SHP77 treated with DMSO at 0.1 percent for 48 hours (cell line): ENCODE measurements around the gene LRRC3C.
"Not testable (repeated sequence)": the region's sequence is repeated elsewhere in the genome, so short reads cannot be mapped to it uniquely, and the experiment has no call there.

Experiments used
- DNase-seq: peaks from one replicate; lab custom pipeline; 2025; lab: John Stamatoyannopoulos, UW

LRRC3C gene

DNA sequence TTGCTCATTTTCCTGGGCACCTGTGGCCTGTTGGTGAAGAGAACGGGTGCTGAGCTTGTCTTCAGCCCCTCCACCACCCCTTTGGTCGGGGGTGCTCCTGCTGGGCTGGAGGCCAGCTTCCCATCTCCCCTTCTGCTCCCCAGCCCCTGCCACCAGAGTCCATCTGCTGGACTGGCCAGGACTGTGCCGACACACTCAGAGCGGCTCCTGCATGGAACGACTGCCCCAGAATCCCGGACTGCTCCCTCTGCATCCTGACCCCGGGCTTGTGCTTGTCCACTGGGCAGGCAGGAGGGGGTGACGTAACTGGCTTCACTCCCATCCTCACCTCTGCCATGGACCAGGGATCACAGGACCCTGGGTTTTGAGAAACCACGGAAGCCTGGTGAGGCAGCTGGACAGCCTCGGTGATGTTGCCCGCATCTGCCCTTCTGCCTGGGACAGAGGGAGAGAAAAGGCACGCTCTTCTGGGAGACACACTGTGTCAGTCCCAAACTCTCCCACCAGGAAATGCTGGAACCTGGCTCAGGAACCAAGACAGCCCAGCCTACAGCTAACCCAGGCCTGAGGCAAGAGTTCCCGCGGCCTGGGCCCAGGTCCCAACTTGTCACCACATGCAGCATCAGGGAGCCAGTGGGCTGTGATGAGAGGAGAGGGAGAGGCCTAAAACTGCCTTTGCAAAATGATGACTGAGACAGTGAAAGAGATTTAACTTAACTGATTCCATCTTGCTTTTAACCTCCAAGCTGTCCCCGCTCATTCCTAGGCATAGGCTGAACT lies 19.2 kb downstream of the LRRC3C start:
- no peak for DNase-seq

DNA sequence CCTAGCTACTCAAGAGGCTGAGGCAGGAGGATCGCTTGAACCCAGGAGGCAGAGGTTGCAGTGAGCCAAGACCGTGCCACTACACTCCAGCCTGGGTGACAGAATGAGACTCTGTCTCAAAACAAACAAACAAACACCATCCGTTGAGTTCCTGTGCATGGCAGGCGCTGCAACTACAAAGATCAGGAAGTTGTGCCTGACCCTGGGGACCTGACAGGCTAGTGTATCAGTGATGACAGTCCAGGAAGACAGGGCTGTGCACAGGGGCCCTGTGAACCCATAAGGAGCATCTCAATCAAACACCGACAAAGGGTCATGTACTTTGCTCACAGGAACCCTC lies 20.9 kb downstream of the LRRC3C start:
- DNase-seq: not testable (repeated sequence)

DNA sequence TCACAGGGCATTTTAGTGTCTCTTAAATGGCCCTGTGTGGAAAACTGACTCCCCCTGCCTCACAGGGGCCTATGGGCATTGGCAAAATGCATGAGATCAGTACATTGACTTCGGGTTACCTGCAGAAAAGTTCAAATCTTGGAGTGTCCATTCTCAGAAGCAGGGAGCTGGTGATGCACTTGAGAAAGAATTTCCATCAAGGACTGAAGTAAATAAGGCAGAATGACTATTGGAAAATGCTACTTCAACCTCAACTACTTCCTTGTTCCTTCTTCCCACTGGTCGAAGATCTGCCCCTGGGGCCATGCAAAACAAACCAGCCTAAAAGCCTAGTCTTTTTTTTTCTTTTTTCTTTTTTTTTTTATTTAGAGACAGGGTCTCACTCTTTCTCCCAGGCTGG lies 21.5 kb downstream of the LRRC3C start:
- no peak for DNase-seq

DNA sequence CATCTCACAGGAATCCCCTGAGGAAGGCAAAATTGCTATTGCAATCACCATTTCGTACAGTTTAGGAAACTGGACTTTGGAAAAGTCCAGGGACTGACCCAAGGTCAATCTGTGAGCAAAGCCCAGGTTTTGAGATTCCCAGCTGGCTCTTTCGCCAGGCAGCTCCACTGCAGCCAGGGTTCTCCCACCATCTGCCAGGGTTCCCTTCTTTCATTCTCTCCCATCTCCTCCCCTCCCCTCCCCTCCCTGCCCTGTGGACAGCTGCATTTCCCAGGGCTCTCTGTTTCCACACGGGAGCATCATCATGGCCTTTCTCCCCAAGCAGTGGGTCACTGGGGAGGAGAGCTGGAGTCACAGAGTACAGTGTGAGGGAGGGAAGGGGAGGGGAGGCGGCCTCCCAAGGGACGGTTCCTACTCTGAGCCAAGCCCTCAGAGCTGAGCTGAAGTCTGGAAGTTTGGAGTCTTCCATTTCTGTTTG lies 23.4 kb downstream of the LRRC3C start:
- DNase-seq: no peak

DNA sequence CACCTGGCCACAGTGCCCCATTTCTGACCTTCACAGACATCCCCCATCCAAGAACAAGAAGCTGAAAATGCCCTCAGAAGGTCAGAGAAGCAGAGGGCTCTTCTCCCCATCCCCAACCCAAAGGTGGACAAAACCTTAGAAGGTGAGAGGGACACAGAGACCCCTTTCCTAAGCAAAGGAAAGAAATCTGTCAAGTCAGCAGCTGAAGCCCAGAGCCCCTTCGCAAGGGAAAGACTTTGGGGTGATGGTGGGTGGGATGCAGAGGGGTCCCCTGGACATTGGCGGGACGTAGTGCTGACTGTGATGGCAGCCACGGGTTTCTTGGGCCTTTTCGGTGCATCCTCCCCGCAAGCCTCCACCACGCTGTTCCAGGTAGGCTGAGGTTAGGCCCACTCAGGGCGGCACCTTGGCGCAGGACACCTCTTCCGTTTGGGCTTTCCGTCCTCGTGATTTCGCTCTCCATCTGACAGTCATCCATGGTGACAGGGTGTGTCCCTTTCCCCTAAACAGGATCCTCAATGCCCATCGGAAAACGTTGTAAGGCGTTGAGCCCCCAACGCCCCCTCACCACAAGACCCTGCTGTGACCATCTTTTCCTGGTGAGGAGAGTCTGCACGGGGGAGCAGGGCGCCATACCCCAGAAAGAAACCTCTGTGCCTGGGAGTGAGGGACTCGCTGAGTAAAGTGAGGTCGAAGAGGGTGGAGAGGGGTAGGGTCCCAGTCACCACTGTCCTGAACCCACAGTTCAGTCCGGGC lies 24.6 kb downstream of the LRRC3C start:
- no peak for DNase-seq

DNA sequence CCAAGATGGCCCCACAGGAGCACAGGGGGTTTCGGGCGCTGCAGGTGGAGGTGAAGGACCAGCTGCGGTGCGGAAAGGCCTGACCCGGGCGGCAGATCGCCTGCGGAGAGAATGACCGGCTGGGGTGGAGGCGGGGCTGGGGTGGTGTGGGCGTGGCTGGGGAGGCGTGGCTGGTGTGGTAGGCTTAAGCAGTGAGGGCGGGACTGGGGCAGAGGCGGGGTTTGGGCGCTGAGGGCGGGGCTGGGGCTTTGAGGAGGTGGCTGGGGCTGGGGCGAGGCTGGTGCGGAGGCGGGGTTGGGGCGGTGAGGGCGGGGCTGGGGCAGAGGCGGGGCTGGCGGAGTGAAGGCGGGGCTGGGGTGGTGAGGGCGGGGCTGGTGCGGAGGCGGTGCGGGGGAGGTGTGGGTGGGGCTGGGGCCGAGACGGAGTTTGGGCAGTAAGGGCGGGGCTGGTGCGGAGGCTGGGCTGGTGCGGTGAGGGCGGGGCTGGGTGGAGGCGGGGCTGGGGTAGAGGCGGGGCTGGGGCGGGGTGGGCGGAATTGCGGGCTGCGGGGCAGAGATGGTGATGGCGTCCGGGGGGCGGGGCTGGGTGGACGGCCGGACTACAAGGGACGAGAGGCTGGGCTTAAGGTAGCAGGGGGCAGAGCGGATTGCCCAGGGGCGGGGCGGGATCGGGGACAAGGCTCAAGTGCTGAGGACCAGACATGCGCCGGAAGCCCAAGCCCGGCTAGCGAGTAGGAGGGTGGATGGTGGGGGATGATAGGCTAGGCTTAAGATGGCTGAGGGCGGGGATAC lies 25.3 kb downstream of the LRRC3C start:
- peak; percentile 78 for DNase-seq

DNA sequence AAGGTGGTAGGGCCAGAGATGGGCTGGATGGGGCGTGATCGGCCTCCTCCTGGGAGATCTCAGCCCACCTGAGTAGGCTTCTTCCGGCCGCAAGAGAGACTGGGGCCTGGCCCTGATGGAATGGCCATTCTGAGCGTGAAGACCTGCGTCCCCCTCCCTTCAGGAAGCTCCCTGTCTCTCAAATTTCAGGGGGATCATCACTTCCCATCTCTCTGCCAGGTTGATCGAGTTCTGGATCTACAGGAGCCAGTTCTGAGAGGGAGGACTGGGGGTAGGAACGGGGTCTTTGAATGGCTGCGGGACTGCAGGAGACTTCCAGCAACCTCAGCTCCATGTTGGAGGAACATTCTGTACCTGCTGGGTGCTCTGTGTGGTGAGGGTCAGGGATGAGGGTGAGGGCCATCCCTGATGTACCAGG lies 25.9 kb downstream of the LRRC3C start:
- DNase-seq: no peak

DNA sequence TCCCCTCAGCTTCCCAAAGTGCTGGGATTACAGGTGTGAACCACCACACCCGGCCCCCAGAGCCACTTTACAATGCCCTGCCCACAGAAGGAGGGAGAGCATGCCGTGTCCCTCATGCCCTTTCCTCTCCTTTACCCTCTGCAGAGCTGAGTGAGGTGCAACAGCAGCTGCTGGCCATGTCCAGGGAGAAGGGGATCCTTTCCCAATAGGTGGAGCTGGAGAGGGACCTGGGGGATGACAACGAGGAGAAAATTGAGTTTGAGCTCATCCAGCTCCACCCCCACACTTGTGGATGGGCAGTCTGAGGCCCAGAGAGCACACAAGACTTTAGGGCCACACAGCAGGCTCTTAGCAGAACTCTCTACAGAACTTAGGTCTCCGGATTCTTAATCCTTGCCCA lies 27.3 kb downstream of the LRRC3C start:
- no peak for DNase-seq

DNA sequence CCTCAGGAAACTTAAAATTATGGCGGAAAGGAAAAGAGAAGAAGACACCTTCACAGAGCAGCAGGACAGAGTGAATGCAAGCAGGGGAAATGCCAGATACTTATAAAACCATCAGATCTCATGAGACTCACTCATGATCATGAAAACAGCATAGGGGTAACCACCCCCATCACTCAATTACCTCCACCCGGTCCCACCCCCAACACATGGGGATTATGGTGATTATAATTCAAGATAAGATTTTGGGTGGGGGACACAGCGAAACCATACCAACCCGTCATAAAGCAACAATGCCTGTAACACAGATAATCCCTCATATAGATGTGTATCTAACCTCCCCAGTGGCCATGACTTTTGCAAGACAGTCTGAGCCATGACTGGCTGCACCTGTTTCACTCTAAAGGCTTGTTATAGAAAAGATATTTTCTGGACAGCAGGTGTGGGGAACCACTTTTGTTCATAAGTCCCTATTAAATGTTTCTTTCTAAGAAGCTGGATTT lies 28.2 kb downstream of the LRRC3C start:
- no peak for DNase-seq

DNA sequence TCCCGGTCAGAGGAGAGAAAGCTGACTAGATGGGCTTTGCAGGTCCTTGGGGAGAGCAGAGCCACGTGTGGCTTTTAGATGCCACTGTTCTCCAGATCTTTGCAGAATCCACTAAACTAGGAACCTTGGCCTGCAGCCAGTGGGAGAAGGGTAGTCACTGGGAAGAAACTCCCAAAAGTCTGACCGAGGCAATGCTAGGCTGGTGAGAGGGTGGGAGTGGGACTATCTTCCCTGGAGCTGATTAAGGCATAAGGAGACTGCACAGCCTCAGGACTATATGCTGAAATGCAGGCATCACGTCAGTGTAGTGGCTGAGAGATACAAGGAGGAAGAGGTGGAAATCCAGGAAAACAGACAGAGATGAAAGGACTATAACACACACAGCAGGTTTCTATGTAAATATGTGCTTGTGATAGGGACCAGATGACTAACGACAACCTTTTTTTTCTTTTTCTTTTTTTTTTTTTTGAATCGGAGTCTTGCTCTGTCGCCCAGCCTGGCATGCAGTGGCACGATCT lies 33.1 kb downstream of the LRRC3C start:
- no peak for DNase-seq

DNA sequence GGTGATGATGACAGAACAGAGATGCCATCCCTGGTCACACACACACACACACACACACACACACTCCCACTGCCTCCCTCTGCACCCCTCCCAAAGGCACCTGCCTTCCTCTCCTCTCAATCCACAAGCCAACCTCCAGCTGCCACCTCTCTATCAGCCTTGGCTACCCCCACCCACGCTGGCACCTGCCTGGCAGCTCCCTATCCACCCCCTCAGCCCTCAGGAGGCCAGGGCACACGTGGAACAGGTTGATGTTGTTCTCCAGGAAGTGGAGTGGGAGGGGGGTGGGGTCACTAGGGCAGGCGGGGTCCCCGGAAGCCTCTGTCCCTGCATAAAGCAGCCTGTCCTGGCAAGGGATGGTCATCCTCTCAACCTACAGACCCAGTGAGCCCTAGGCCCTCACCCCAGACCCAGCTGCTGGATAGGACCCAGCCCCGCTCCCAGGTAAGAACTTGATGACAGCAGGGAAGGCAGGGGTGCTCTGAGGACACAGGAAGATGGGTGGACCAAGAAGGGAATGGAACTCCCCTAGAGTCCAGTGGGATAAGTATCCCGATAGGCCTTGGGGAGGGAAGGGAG lies 35.2 kb downstream of the LRRC3C start, which contains the start of gene GSDMA:
GSDMA (plus strand) TSS at position 363 of the 579 bp plus-strand sequence. CDS start 2,684 bp downstream, outside the sequence.
- no peak for DNase-seq

DNA sequence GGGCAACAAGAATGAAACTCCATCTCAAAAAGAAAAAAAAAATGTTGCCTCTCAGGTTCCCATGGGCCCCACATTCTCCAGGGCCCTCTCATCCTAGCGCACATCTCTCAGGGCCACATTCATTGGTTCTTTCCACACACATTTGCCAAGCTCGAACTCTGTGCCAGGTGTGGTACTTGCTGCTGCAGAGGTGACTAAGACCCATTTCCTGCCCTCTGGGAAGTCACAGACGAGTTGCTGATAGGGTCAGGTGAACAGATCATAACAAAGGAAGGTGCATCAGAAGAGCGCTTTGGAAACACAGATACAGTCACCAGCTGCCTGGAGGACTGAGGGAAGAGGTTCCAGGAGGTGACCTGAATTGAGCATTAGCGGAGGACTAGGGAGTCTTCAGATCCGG lies 36.3 kb downstream of the LRRC3C start:
- no peak for DNase-seq

DNA sequence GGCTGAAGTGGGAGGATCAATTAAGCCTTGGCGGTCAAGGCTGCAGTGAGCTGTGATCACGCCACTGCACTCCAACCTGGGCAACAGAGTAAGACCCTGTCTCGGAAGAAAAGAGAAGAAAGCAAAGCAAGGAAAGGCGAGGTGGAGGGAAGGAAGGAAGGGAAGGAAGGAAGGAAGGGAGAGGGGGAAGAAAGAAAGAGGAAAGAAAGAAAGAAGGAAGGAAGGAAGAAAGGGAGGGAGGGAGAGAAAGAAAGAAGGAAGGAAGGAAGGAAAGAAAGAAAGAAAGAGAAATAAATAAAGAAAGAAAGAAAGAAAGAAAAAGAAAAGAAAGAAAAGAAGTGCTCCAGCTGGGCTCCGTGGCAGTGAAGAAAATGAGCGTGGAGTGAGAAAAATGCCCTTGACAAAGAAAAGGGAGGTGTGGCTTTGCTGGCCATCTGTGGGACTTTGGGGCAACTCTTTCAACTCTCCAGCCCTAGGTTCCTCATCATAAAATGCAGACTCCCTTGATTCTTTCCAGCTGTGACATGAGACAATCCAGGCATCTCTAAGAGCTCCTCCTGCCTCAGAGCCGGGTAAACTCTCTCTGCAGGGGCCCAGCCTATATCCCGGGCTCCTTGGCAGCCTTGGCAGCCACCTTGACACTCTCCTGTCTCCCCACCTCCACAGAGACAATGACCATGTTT lies 37.6 kb downstream of the LRRC3C start:
- DNase-seq: no peak

DNA sequence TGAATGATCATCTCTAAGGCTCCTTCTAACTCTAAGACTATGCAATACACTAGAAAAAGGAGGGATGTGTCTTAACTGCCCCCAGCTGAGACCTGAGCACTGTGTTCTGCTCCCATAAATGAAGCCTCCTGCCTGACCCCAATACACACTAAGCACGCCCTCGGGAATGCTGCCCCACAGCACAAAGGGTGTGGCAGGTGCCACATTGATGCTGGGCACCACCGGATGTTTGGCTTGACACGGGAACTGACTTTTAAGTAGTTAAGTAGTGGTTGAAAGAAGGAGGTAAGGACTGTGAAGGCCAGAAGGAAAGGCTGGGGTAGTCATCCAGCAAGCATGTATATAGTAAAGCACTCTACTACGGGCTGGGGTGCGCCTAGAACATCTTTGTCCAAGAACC lies 39.2 kb downstream of the LRRC3C start:
- no peak for DNase-seq

DNA sequence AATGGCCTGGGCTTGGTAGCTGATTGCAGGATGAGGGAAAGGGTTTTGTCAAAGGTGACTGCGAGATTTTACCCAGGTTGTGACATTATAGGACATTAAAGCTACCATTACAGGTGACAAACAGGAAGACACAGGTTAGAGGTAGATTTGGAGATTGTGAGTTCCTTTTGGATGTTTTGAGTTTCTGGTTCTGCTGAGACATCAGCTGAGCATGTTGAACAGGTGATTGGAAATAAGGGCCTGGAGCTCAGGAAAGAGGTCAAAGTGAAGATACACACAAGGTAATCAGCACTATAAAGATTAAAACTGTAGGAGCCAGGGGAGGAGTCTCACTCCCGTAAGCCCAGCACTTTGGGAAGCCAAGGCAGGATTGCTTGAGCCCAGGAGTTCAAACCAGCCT lies 41.2 kb downstream of the LRRC3C start:
- DNase-seq: no peak

DNA sequence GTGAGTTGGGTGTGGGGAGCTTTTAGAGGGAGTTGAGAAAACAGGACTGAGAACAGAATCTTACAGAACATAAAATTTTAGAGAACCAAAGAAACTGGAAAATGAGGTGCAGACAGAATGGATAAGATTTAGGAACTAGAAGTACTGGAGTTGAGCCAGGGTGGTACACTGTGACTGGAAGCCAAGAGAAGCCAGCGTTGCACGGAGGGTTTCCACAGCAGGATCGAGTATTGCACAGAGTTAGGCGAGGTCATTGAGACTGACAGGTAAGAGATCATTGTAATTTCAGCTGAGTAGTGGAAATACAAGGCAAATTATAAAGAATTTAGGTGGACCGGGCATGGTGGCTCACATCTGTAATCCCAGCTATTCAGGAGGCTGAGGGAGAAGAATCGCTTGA lies 41.8 kb downstream of the LRRC3C start:
- DNase-seq: no peak

DNA sequence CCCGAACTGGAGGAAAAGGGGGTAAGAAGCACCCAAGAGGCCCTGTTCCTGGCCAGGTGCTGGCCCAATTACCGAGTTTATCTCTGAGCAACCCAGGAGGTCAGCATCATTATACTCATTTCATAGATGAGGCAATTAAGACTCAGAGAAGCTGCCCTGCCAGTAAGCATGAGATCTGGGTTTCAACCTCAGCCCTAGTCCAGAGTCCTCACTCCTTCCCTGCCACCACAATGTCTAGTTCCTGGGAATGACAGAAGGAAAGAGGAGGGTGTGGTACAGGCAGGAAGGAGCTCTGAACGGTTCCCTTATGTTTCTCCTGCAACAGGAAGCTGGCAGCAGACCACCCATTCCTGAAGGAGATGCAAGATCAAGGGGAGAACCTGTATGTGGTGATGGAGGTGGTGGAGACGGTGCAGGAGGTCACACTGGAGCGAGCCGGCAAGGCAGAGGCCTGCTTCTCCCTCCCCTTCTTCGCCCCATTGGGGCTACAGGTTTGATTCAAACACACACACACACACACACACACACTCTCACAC lies 42.7 kb downstream of the LRRC3C start:
- DNase-seq: no peak

DNA sequence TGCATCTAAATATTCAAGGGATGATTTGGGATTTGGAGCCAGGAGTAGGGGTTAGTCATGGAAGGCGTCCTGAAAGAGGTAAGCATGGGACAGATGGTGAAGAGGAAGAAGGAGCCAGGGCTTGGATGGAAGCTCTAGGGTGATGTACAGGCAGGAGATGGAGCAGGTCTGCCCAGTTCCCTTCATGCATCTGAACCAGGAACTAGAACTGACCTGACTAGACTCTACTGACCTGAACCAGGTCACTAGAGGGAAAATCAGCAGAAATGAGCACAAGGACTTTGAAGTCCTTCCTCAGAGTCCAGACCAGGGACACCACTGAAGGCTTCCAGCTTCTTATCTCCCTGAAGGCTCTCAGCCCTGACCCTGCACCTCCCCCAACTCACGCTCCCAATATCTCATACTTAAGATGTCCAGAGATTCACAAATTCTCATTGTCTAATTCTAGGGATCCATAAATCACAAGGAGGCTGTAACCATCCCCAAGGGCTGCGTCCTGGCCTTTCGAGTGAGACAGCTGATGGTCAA lies 43.6 kb downstream of the LRRC3C start:
- no peak for DNase-seq

DNA sequence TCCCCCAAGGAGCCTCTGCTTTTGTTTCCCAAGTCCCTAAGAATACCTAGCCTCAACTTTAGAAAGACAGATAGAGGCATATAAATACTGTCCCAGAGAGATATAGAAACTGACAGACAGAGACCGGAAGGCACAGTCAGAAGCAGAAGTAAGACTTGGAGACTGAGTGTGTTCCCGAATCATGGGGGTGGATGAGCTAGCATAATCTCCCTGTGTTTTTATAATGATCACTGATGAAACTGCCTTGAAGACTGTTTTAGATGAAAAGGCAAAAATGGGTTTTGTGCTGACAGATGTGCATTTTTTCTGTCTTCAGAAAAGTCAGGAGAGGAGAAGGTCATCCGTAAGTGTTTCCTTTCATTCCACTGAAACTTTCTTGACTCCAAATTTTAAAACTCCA lies 44.7 kb downstream of the LRRC3C start:
- no peak for DNase-seq

DNA sequence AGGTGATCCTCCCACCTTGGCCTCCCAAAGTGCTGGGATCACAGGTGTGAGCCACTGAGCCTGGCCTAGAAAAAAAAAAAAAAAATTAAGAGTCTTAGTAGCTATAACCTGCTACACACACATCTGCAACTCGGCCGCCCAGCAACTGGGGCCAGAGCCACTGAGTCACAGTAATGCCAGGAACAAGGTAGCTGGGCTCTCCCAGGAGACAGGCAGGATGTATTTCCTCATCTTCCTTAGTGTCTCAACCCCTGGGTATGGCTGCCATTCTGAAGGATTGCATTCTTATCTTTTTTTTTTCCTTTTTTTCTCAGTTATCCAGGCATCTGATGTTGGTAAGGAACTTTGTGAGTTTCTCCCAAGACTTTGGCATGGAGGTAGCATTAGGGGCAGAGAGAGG lies 46.0 kb downstream of the LRRC3C start:
- no peak for DNase-seq

DNA sequence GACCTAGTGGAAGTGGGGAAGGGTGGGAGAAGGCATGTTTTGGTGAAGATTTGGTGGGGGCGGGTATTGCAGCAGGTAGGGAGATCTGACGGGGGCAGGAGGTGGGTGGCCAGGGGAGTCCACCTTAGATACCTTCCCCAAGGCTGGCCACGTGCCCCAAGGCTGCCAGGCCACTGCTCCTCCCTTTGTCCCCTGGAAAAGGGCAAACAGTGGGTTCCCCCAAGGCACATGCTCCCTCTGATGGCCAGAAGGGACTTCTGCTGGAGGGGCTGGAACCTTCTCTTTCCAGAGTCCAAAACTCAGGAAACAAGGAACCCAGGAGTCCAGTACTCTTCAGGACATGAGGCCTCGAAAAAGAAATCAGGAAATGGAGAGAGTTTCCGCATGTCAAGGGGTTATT lies 46.9 kb downstream of the LRRC3C start:
- no peak for DNase-seq
